ENCODE measurements around the gene HEATR3. TPM values are rescaled to one million over a fixed set of nuclear protein-coding genes. Genes with fewer than 3 reads are reported as not detected.

The HEATR3 gene
- total RNA-seq, 2 experiments from 2014 or later: 22.2 to 28.7 TPM

- no peak overlapping the region for H3K27ac Mint-ChIP-seq
- POLR2A ChIA-PET: no interaction called here
- H3K36me3 Mint-ChIP-seq (ENCODE audit: low read depth): peaks cover 13% of the 10 kb centered on the region
- no peaks in the 10 kb centered on the region for H3K9me3 Mint-ChIP-seq (ENCODE audit: low read depth)
- intact Hi-C loops (cut with DNase I, micrococcal nuclease): no loop called here
- peaks cover 6% of the 10 kb centered on the region for H3K4me1 Mint-ChIP-seq
- DNase-seq (no peak), ATAC-seq (no peak)
- no peaks in the 10 kb centered on the region for H3K27me3 Mint-ChIP-seq
- no peak overlapping the region for H3K4me3 Mint-ChIP-seq
- CTCF ChIA-PET: interaction anchor here (0.6 to 1.5 kb wide), 3 partner anchors 11 to 334 kb away, joined by 3 to 9 read pairs (median 4); partner anchors contain the start of genes CNEP1R1 and HEATR3
Measured at GRCh38 chr16:50036426-50036825, 29.3 kb upstream of the HEATR3 start.

DNA sequence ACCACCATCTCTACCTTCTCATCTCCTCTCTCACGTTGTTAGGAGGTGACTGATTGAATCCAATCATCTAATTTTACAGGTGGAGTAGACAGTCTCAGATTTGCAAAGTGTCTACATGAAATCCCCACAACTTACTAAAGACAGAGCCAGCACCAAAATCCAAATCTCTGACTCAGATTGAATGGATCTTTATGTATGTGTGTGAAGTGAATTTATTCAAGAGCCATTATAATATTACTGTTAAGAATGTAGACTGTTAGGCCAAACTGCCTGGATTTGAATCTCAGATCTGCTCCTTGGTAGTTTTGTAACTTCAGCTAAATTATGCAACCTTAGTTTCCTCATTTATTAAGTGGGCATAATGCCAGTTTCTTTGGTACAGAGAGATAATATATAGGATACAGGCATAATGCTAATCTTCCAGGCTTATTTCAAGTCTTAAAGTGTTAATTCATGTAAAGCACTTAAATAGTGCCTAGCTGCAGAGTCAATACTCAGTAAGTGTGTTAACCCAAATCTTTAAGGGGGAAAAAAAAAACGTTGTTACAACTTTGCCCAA lies 28.0 kb upstream of the HEATR3 start:
- no peak for DNase-seq
- Mint-ChIP-seq H3K27ac (no peak overlapping the region), H3K9me3 (ENCODE audit: low read depth) (no peaks in the 10 kb centered on the region), H3K4me1 (peaks cover 6% of the 10 kb centered on the region), H3K4me3 (no peak overlapping the region), H3K36me3 (ENCODE audit: low read depth) (peaks cover 8% of the 10 kb centered on the region), H3K27me3 (no peaks in the 10 kb centered on the region)
- ChIA-PET POLR2A (no interaction called here), CTCF (interaction anchor here (0.8 to 1.7 kb wide), 4 partner anchors 13 to 45 kb away, joined by 3 to 9 read pairs (median 6); partner anchors contain the start of genes CNEP1R1 and HEATR3)
- intact Hi-C loops (cut with DNase I, micrococcal nuclease): no loop called here
- ATAC-seq: no peak

GRCh38 chr16:50038286-50038685 lies 27.5 kb upstream of the HEATR3 start:
- POLR2A ChIA-PET: interaction anchor here (0.6 kb wide), 1 partner anchor 12 kb away, joined by 3 read pairs; no protein-coding TSS in a partner anchor
- no peaks in the 10 kb centered on the region for H3K9me3 Mint-ChIP-seq (ENCODE audit: low read depth)
- ATAC-seq: no peak
- CTCF ChIA-PET: interaction anchor here (0.6 to 1.7 kb wide), 3 partner anchors 13 to 44 kb away, joined by 3 to 7 read pairs (median 3); partner anchors contain the start of gene CNEP1R1
- H3K27ac Mint-ChIP-seq: no peak overlapping the region
- peaks cover 8% of the 10 kb centered on the region for H3K36me3 Mint-ChIP-seq (ENCODE audit: low read depth)
- intact Hi-C loops (cut with DNase I, micrococcal nuclease): no loop called here
- DNase-seq: no peak
- H3K4me3 Mint-ChIP-seq: no peak overlapping the region
- H3K4me1 Mint-ChIP-seq: peaks cover 6% of the 10 kb centered on the region
- peaks cover 2% of the 10 kb centered on the region for H3K27me3 Mint-ChIP-seq

DNA sequence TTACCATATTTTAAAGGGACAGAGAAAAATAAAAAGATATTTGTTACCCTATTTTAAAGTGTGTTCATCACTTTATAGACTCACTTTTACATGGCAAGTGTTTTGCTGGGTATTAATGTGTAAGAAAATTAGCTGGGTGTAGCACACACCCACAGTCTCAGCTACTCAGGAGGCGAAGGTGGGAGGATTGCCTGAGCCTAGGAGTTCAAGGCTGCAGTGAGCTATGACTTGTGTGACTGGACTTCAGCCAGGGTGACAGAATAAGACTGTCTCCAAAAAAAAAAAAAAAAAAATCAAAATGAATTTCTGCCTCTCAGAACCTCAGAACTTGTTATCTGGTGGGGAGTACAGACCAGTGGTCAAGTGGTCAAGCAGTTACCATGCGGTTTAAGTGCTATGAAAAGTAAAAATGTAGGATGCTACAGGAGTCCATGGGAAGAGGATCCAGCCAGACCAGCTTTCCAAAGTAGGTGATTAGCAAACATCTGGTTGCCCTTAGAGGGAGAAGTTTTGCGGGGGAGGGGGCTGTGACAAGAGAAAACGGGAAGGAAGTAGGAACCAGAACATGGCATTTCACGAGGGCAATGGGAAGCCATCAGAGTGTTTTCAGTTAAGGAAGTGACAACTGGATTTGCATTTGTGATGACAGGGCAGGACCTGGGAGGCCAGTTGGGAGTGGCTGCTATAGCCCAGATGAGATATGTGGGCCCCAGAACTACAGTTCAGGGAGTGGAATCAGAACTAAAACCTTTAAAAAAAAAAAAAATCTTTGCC lies 26.8 kb upstream of the HEATR3 start:
- H3K4me1 Mint-ChIP-seq: peaks cover 6% of the 10 kb centered on the region
- H3K36me3 Mint-ChIP-seq (ENCODE audit: low read depth): peaks cover 8% of the 10 kb centered on the region
- ATAC-seq: no peak
- ChIA-PET CTCF (interaction anchor here (0.6 to 1.7 kb wide), 2 partner anchors 13 to 14 kb away, joined by 3 to 7 read pairs; partner anchors contain the start of gene CNEP1R1), POLR2A (interaction anchor here (0.6 kb wide), 1 partner anchor 13 kb away, joined by 3 read pairs; no protein-coding TSS in a partner anchor)
- peaks cover 2% of the 10 kb centered on the region for H3K27me3 Mint-ChIP-seq
- intact Hi-C loops (cut with DNase I, micrococcal nuclease): no loop called here
- no peaks in the 10 kb centered on the region for H3K9me3 Mint-ChIP-seq (ENCODE audit: low read depth)
- DNase-seq: no peak
- no peak overlapping the region for H3K4me3 Mint-ChIP-seq
- no peak overlapping the region for H3K27ac Mint-ChIP-seq

DNA sequence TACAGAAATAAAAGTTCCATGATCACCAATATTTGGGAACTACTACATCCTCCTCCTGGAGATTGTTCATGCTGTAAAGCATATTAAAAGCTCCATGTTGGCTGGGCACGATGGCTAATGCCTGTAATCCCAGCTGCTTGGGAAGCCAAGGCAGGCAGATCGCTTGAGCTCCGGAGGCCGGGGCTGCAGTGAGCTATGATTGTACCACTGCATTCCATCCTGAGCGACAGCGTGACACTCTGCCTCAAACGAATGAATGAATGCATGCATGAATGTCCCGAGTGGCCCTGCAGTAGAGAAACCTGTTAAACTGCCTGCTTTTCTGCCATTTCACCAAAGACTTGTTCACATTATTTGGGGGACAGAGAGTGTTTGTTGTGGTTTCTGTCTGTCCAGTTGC lies 25.8 kb upstream of the HEATR3 start:
- POLR2A ChIA-PET: no interaction called here
- ATAC-seq (no peak), DNase-seq (no peak)
- Mint-ChIP-seq H3K9me3 (ENCODE audit: low read depth) (no peaks in the 10 kb centered on the region), H3K27ac (no peak overlapping the region), H3K4me1 (peaks cover 6% of the 10 kb centered on the region), H3K36me3 (ENCODE audit: low read depth) (peaks cover 4% of the 10 kb centered on the region), H3K27me3 (peaks cover 4% of the 10 kb centered on the region), H3K4me3 (no peak overlapping the region)
- intact Hi-C loops (cut with DNase I, micrococcal nuclease): no loop called here
- CTCF ChIA-PET: interaction anchor here (1.0 to 2.0 kb wide), 2 partner anchors 9 to 15 kb away, joined by 3 to 7 read pairs; partner anchors contain the start of gene CNEP1R1

GRCh38 chr16:50040710-50041109 lies 25.1 kb upstream of the HEATR3 start:
- ATAC-seq (no peak), DNase-seq (no peak)
- no peak overlapping the region for H3K4me3 Mint-ChIP-seq
- POLR2A ChIA-PET: no interaction called here
- H3K4me1 Mint-ChIP-seq: peaks cover 3% of the 10 kb centered on the region
- intact Hi-C loops (cut with DNase I, micrococcal nuclease): no loop called here
- peaks cover 4% of the 10 kb centered on the region for H3K36me3 Mint-ChIP-seq (ENCODE audit: low read depth)
- CTCF ChIA-PET: interaction anchor here (0.6 to 2.0 kb wide), 3 partner anchors 10 to 172 kb away, joined by 3 to 7 read pairs (median 3); partner anchors contain the start of gene CNEP1R1
- peaks cover 4% of the 10 kb centered on the region for H3K27me3 Mint-ChIP-seq
- H3K9me3 Mint-ChIP-seq (ENCODE audit: low read depth): no peaks in the 10 kb centered on the region
- no peak overlapping the region for H3K27ac Mint-ChIP-seq

GRCh38 chr16:50043358-50043757 lies 22.4 kb upstream of the HEATR3 start:
- ATAC-seq (no peak), DNase-seq (no peak)
- Mint-ChIP-seq H3K27ac (no peak overlapping the region), H3K27me3 (peaks cover 4% of the 10 kb centered on the region), H3K9me3 (ENCODE audit: low read depth) (no peaks in the 10 kb centered on the region), H3K4me1 (peaks cover 2% of the 10 kb centered on the region), H3K4me3 (no peak overlapping the region), H3K36me3 (ENCODE audit: low read depth) (no peaks in the 10 kb centered on the region)
- ChIA-PET POLR2A (no interaction called here), CTCF (interaction anchor here (0.6 kb wide), 1 partner anchor 154 kb away, joined by 3 read pairs; no protein-coding TSS in a partner anchor)
- intact Hi-C loops (cut with DNase I, micrococcal nuclease): no loop called here

GRCh38 chr16:50045412-50045811 lies 20.4 kb upstream of the HEATR3 start:
- ATAC-seq: no peak
- no peak for DNase-seq
- ChIA-PET CTCF (no interaction called here), POLR2A (no interaction called here)
- intact Hi-C loops (cut with DNase I, micrococcal nuclease): no loop called here
- no peak overlapping the region for H3K27ac Mint-ChIP-seq
- peaks cover 4% of the 10 kb centered on the region for H3K27me3 Mint-ChIP-seq
- H3K36me3 Mint-ChIP-seq (ENCODE audit: low read depth): no peaks in the 10 kb centered on the region
- H3K4me1 Mint-ChIP-seq: no peaks in the 10 kb centered on the region
- no peaks in the 10 kb centered on the region for H3K9me3 Mint-ChIP-seq (ENCODE audit: low read depth)
- H3K4me3 Mint-ChIP-seq: no peak overlapping the region

DNA sequence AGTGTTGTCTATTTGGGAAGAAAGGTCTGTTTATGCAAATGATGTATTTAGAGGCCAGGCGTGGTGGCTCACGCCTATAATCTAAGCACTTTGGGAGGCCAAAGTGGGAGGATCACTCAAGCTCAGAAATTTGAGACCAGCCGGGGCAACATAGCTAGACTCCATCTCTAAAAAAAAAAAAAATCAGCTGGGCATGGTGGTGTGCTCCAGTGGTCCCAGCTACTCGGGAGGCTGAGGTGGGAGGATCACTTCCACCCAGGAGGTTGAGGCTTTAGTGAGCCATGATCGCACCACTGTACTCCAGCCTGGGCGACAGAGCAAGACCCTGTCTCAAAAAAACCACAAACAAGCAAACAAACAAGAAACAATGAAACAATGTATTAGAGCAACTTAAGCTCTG lies 18.9 kb upstream of the HEATR3 start:
- ATAC-seq (no peak), DNase-seq (no peak)
- Mint-ChIP-seq H3K4me3 (no peak overlapping the region), H3K4me1 (no peaks in the 10 kb centered on the region), H3K27me3 (peaks cover 6% of the 10 kb centered on the region), H3K27ac (no peak overlapping the region), H3K36me3 (ENCODE audit: low read depth) (no peaks in the 10 kb centered on the region), H3K9me3 (ENCODE audit: low read depth) (no peaks in the 10 kb centered on the region)
- CTCF ChIA-PET: no interaction called here
- intact Hi-C loops (cut with DNase I, micrococcal nuclease): no loop called here
- POLR2A ChIA-PET: no interaction called here

DNA sequence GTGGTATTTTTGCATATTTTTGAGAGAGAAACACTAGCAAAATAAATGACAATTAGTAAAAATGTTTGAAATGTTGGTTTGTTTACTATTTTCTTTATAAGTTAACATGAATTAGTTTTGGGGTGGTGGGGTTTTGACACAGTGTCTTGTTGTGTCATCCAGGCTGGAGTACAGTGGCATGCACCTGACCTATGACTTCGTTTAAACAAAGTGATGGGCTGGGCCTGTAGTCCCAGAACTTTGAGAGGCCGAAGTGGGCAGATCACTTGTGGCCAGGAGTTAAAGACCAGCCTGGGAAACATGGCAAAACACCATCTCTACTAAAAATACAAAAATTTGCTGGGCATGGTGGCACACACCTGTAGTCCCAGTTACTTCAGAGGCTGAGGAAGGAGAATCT lies 17.9 kb upstream of the HEATR3 start:
- no peaks in the 10 kb centered on the region for H3K36me3 Mint-ChIP-seq (ENCODE audit: low read depth)
- H3K4me1 Mint-ChIP-seq: no peaks in the 10 kb centered on the region
- DNase-seq: no peak
- ATAC-seq: no peak
- no peaks in the 10 kb centered on the region for H3K9me3 Mint-ChIP-seq (ENCODE audit: low read depth)
- no peak overlapping the region for H3K4me3 Mint-ChIP-seq
- intact Hi-C loops (cut with DNase I, micrococcal nuclease): no loop called here
- no peak overlapping the region for H3K27ac Mint-ChIP-seq
- peaks cover 5% of the 10 kb centered on the region for H3K27me3 Mint-ChIP-seq
- POLR2A ChIA-PET: no interaction called here
- CTCF ChIA-PET: no interaction called here

DNA sequence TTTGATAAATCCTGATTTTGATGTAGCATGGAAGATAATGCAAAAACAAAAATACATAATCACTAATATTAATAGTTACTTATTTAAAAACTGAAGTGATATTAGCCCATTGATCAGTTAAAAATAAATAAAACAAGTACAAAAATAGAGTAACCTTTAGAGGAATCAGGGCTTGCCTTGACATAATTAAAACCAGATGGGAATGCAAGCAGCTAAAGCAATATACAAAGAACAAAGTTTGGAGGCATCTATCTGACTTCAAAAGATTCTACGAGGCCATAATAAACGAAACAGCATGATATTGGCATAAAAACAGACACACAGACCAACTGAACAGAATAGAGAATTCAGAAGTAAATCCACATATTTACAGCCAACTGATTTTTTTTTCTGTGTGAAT lies 15.0 kb upstream of the HEATR3 start:
- DNase-seq: no peak
- Mint-ChIP-seq H3K27me3 (peaks cover 2% of the 10 kb centered on the region), H3K27ac (no peak overlapping the region), H3K9me3 (ENCODE audit: low read depth) (peaks cover 5% of the 10 kb centered on the region), H3K4me3 (no peak overlapping the region), H3K36me3 (ENCODE audit: low read depth) (no peaks in the 10 kb centered on the region), H3K4me1 (no peaks in the 10 kb centered on the region)
- ChIA-PET POLR2A (no interaction called here), CTCF (no interaction called here)
- intact Hi-C loops (cut with DNase I, micrococcal nuclease): no loop called here
- ATAC-seq: no peak

DNA sequence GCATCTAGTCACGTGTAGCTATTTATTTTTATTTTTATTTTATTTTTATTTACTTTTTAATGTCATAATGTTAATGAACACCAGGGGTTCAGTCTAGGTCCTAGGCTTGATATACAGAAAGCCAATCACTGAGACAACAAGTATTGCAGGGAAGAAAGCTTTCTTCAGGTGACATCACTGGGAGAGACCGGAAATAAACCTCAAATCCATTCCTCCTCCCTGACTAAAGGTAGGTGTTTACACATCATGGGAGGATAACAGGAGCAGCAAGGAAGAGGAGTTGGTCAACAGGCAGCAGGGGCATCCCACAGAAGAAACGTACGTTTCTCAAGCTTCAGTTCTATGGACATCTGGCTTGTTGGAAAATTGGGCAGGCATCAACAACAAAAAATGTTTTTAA lies 9.5 kb upstream of the HEATR3 start:
- Mint-ChIP-seq H3K4me3 (no peak overlapping the region), H3K36me3 (ENCODE audit: low read depth) (no peaks in the 10 kb centered on the region), H3K9me3 (ENCODE audit: low read depth) (peaks cover 10% of the 10 kb centered on the region), H3K27me3 (no peaks in the 10 kb centered on the region), H3K4me1 (no peaks in the 10 kb centered on the region), H3K27ac (no peak overlapping the region)
- CTCF ChIA-PET: no interaction called here
- ATAC-seq (no peak), DNase-seq (no peak)
- POLR2A ChIA-PET: no interaction called here
- intact Hi-C loops (cut with DNase I, micrococcal nuclease): no loop called here
